Vagina (tissue), 2 donors: ENCODE results near the gene FSIP1.

Experiments
- POLR2A ChIP-seq, 2 donors: fragments of 450-650 bp; IDR thresholded peaks; one replicate each; pipeline ENCODE4 v1.6.1; 2017; ENCODE audit warnings: antibody characterized with exemption in 2 of 2, mild to moderate bottlenecking in 2 of 2, moderate library complexity in 2 of 2
- POLR2AphosphoS5 ChIP-seq, 2 donors: sonication (generic); formaldehyde crosslinking; IDR thresholded peaks; one replicate each; pipeline ENCODE4 v1.9.0; 2017; ENCODE audit warnings: antibody characterized with exemption in 2 of 2, mild to moderate bottlenecking in 2 of 2, low read depth in 1 of 2; ENCODE audit not compliant: insufficient read depth in 1 of 2
- TF ChIP-seq, protein P1 (sequence below), 3 experiments: fragments of 450-650 bp in 2 of 3; fragments of 200-600 bp in 1 of 3; sonication (generic) in 1 of 3; IDR thresholded peaks; one replicate each; pipeline ENCODE4 v1.5.1; 2017 to 2019; ENCODE audit warnings: antibody characterized with exemption in 3 of 3, mild to moderate bottlenecking in 2 of 3, moderate library complexity in 2 of 3

GRCh38 chr15:39594446-39595337, 187.9 kb downstream of the FSIP1 start:
- TF ChIP-seq, protein P1, sequence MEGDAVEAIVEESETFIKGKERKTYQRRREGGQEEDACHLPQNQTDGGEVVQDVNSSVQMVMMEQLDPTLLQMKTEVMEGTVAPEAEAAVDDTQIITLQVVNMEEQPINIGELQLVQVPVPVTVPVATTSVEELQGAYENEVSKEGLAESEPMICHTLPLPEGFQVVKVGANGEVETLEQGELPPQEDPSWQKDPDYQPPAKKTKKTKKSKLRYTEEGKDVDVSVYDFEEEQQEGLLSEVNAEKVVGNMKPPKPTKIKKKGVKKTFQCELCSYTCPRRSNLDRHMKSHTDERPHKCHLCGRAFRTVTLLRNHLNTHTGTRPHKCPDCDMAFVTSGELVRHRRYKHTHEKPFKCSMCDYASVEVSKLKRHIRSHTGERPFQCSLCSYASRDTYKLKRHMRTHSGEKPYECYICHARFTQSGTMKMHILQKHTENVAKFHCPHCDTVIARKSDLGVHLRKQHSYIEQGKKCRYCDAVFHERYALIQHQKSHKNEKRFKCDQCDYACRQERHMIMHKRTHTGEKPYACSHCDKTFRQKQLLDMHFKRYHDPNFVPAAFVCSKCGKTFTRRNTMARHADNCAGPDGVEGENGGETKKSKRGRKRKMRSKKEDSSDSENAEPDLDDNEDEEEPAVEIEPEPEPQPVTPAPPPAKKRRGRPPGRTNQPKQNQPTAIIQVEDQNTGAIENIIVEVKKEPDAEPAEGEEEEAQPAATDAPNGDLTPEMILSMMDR (IDR thresholded peaks at IDR 0.05), result no peak
- TF ChIP-seq POLR2A (IDR thresholded peaks at IDR 0.05), result no peak
- TF ChIP-seq POLR2AphosphoS5 (IDR thresholded peaks at IDR 0.05; ENCODE audit: insufficient read depth in 1 of 2, low read depth in 1 of 2), result no peak
